Activated CD4-positive, alpha-beta T cell treated with anti-CD3 and anti-CD28 coated beads, Interleukin-2, amount 10 ng/mL, durations not matched to agents 24 days and 14 days (primary cell): Measurements from ENCODE around the gene CTIF. TPM values are rescaled to one million over a fixed set of nuclear protein-coding genes. Genes with fewer than 3 reads are reported as not detected.
"Not testable (repeated sequence)": the region's sequence is repeated elsewhere in the genome, so short reads cannot be mapped to it uniquely, and the experiment has no call there.

Source experiments
- DNase-seq: peaks from one replicate; pipeline ENCODE4 v3.0.0; 2022
- H3K27ac Mint-ChIP-seq: one replicate; pipeline ENCODE4 v1.8.0; 2022; ENCODE audit warnings: mild to moderate bottlenecking, mixed read lengths
- H3K27me3 Mint-ChIP-seq: one replicate; pipeline ENCODE4 v1.8.0; 2022; ENCODE audit warnings: mixed read lengths
- H3K36me3 Mint-ChIP-seq: one replicate; pipeline ENCODE4 v1.8.0; 2022; ENCODE audit warnings: low read depth, mild to moderate bottlenecking, mixed read lengths
- H3K4me1 Mint-ChIP-seq: one replicate; pipeline ENCODE4 v1.8.0; 2021; ENCODE audit warnings: mixed read lengths
- H3K4me3 Mint-ChIP-seq: one replicate; pipeline ENCODE4 v1.8.0; 2022; ENCODE audit warnings: mild to moderate bottlenecking, moderate library complexity, mixed read lengths
- H3K9me3 Mint-ChIP-seq: one replicate; pipeline ENCODE4 v1.8.0; 2021; ENCODE audit warnings: mixed read lengths
- intact Hi-C: fragments of 100-400 bp; cut with micrococcal nuclease; formaldehyde crosslinking; loops from one replicate; pipeline ENCODE4 v1.15.1; 2023
- total RNA-seq: library from RNA; stranded (reverse); gene quantifications from 2 replicates; pipeline ENCODE4 v1.2.3, GENCODE V29; 2022

The CTIF gene
- total RNA-seq, 1 donor from 2014 or later, result 9.5 TPM

GRCh38 chr18:48809365-48809764 is 270.5 kb downstream of the CTIF start:
- Mint-ChIP-seq H3K36me3 (no peaks in the 10 kb centered on the region), H3K9me3 (no peaks in the 10 kb centered on the region), H3K4me1 (peaks cover 61% of the 10 kb centered on the region), H3K4me3 (no peak overlapping the region), H3K27me3 (peaks cover 2% of the 10 kb centered on the region), H3K27ac (no peak overlapping the region)
- intact Hi-C loops, result no loop called here
- no peak for DNase-seq

DNA sequence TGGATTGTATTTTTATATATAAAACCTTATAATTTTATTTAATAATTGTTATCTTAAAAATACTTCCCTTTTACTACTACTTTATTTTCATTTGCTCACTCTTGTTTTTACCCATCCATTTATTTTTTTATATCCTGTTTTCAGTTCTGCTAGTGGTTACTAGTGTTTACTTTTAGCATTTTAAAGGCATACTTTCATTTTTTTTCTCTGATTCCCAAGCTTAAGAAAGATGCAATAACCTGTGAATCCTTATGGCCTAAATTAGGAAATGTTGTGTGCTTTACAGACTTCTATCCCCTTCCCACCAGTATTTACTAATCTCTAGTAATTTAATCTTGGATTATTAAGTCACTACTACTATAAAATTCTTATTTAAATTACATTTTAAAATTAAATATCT is 272.0 kb downstream of the CTIF start:
- Mint-ChIP-seq H3K27ac (no peak overlapping the region), H3K9me3 (no peaks in the 10 kb centered on the region), H3K4me1 (peaks cover 61% of the 10 kb centered on the region), H3K27me3 (peaks cover 2% of the 10 kb centered on the region), H3K4me3 (no peak overlapping the region), H3K36me3 (no peaks in the 10 kb centered on the region)
- DNase-seq, result no peak
- intact Hi-C loops, result no loop called here

DNA sequence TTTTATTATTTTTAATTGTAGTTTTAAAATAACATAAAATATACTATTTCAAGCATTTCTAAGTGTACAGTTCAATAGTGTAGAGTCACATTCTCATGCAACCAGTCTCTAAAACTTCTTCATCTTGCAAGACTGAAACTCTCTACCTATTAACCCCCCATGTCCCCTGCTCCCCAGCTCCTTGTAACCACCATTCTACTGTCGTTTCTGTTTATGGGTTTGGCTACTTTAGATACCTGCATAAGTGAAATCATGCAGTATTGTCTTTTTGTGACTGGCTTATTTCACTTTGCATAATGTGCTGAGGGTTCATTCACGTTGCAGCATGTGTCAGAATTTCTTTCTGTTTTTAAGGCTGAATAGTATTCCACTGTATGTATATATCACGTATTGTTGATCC is 272.6 kb downstream of the CTIF start:
- Mint-ChIP-seq H3K27ac (no peak overlapping the region), H3K36me3 (no peaks in the 10 kb centered on the region), H3K4me1 (peaks cover 61% of the 10 kb centered on the region), H3K27me3 (peaks cover 2% of the 10 kb centered on the region), H3K4me3 (no peak overlapping the region), H3K9me3 (no peaks in the 10 kb centered on the region)
- intact Hi-C loops, result no loop called here
- no peak for DNase-seq

GRCh38 chr18:48811977-48812451 is 273.2 kb downstream of the CTIF start:
- H3K4me3 Mint-ChIP-seq, intact Hi-C loops, H3K36me3 Mint-ChIP-seq, DNase-seq, H3K27me3 Mint-ChIP-seq, H3K9me3 Mint-ChIP-seq: not testable (repeated sequence)
- H3K4me1 Mint-ChIP-seq, result peaks cover 57% of the 10 kb centered on the region
- peak overlapping the region; percentile 57 for H3K27ac Mint-ChIP-seq

GRCh38 chr18:48813321-48813720 is 274.5 kb downstream of the CTIF start:
- H3K27ac Mint-ChIP-seq, result peak overlapping the region; percentile 85
- intact Hi-C loops, result no loop called here
- no peaks in the 10 kb centered on the region for H3K9me3 Mint-ChIP-seq
- peaks cover 51% of the 10 kb centered on the region for H3K4me1 Mint-ChIP-seq
- H3K4me3 Mint-ChIP-seq, result no peak overlapping the region
- H3K36me3 Mint-ChIP-seq, result peaks cover under 1% of the 10 kb centered on the region
- H3K27me3 Mint-ChIP-seq, result peaks cover 2% of the 10 kb centered on the region
- DNase-seq, result no peak

DNA sequence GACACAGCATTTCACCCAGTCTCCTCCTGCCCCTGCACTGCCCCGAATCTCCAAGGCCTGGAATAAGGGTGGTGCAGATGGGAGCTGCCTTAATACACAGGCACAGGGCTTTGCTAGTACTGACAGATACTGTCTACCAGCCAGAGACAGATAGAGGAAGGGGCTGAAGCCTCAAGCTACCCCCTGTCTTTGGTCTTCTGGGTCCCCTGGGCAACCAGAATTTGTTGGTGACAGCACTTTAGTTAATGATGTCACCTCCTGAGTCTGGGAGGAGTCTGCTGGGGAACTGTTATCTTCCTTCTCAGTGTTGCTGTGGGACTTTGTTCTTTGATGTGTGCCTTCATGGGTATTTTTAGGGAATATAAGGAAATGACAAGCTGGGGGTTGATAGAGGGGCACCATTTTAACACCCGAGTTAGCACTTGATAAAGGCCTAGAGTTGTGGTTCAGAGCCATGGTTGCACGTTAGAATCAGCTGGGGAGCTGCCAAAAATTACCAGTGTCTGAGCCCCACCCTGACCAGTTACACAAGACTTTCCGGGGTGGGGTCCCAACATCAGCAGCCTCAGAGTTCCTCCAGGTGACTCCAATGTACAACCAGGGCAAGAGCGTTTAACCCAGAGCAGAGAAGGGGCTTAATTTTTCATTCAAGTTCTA is 275.1 kb downstream of the CTIF start:
- peak; percentile 86 for DNase-seq
- H3K9me3 Mint-ChIP-seq, result no peaks in the 10 kb centered on the region
- H3K27ac Mint-ChIP-seq, result peak overlapping the region; percentile 85
- intact Hi-C loops, result loop anchor here (1.0 kb wide), 1 partner anchor 54 kb away; no protein-coding TSS in a partner anchor
- H3K27me3 Mint-ChIP-seq, result peaks cover 2% of the 10 kb centered on the region
- peaks cover 5% of the 10 kb centered on the region for H3K36me3 Mint-ChIP-seq
- H3K4me3 Mint-ChIP-seq, result peak overlapping the region; percentile 27
- H3K4me1 Mint-ChIP-seq, result peaks cover 51% of the 10 kb centered on the region

DNA sequence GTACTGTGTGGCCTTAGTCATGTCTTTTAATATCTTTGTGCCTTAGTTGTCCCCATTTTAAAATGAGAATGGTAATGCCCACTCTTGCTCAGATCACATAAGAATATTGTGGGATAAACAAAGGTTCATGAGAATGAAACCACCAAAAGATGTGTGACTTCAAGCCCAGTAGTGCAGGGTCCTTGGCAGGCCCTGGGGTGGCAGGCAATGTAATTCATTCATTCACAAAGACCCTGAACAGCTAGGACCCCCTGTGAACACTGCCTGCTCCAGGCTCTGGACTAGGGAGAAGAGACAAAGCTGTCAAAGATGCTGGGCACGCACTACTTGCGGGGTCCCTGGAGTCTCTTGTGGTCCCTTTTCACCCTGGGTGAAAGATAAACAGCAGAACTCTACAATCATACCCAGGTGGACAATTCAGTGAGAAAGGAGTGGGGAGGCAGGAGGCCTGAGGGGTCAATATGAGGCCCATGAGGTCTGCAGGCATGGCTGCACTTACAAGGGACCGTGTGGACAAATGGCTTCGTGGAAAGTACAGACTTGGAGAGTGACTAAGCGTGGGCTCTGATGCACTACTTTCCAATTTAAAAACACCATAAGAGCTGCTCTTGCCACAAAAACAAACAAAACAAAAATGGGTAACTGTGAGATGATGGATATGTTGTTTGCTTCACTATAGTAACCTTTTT is 275.8 kb downstream of the CTIF start:
- no peaks in the 10 kb centered on the region for H3K27me3 Mint-ChIP-seq
- no peaks in the 10 kb centered on the region for H3K9me3 Mint-ChIP-seq
- peak overlapping the region; percentile 85 for H3K27ac Mint-ChIP-seq
- H3K36me3 Mint-ChIP-seq, result peaks cover 5% of the 10 kb centered on the region
- H3K4me3 Mint-ChIP-seq, result no peak overlapping the region
- H3K4me1 Mint-ChIP-seq, result peaks cover 51% of the 10 kb centered on the region
- intact Hi-C loops, result loop anchor here (1.0 kb wide), 3 partner anchors 13 to 54 kb away; no protein-coding TSS in a partner anchor
- DNase-seq, result peak; percentile 76

- Mint-ChIP-seq H3K36me3 (peaks cover 5% of the 10 kb centered on the region), H3K9me3 (no peaks in the 10 kb centered on the region), H3K4me3 (no peak overlapping the region), H3K4me1 (peaks cover 51% of the 10 kb centered on the region), H3K27ac (peak overlapping the region; percentile 85), H3K27me3 (no peaks in the 10 kb centered on the region)
- no peak for DNase-seq
- intact Hi-C loops, result loop anchor here (1.0 kb wide), 2 partner anchors 14 to 19 kb away; no protein-coding TSS in a partner anchor
Observed at GRCh38 chr18:48815179-48815515, 276.3 kb downstream of the CTIF start.

DNA sequence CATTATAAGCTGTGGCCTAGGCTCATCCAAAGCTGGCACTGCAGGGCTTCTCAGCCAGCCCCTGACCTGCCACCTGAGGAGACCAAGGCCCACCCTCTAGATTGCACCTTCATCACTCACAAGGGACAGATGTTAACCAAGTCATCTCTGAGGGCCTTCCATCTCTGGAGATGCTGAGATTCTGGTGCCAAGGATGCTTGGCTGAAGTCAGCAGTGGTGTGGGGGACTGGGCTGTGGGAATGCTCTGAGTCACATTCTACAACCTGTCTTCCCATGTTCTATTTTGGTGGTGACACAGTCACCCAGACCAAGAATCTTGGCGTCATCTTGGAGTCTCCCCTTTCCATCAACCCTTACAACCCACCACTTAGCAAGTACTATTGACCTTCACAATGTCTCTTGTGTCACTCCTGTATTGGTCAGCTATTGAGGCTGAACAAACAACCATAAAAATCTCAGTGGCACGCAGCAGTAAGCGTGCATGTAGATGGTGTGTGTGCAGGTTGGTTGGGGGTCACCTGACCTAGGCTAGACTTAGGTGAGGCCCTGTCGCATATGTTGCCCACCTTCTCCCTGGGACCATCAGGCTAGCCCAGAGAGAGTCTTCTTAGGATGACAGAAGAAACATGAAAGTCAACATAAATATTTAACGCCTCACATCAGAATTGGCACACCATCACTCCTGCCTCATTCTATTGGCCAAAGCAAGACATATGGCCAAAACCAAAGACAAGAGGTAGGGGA is 276.9 kb downstream of the CTIF start:
- no peak for DNase-seq
- peaks cover 5% of the 10 kb centered on the region for H3K36me3 Mint-ChIP-seq
- intact Hi-C loops, result loop anchor here (1.0 kb wide), 2 partner anchors 14 to 19 kb away; no protein-coding TSS in a partner anchor
- peak overlapping the region; percentile 85 for H3K27ac Mint-ChIP-seq
- H3K4me1 Mint-ChIP-seq, result peaks cover 56% of the 10 kb centered on the region
- no peaks in the 10 kb centered on the region for H3K9me3 Mint-ChIP-seq
- H3K27me3 Mint-ChIP-seq, result no peaks in the 10 kb centered on the region
- no peak overlapping the region for H3K4me3 Mint-ChIP-seq

- peak overlapping the region; percentile 85 for H3K27ac Mint-ChIP-seq
Observed at GRCh38 chr18:48816554-48816953, 277.7 kb downstream of the CTIF start.

GRCh38 chr18:48817021-48817461 is 278.2 kb downstream of the CTIF start:
- no peak overlapping the region for H3K4me3 Mint-ChIP-seq
- no peaks in the 10 kb centered on the region for H3K9me3 Mint-ChIP-seq
- intact Hi-C loops, result no loop called here
- peaks cover 60% of the 10 kb centered on the region for H3K4me1 Mint-ChIP-seq
- H3K27ac Mint-ChIP-seq, result no peak overlapping the region
- no peak for DNase-seq
- no peaks in the 10 kb centered on the region for H3K27me3 Mint-ChIP-seq
- peaks cover 5% of the 10 kb centered on the region for H3K36me3 Mint-ChIP-seq

More at GRCh38 chr18:48816554-48816953, 277.7 kb downstream of the CTIF start:
- Mint-ChIP-seq H3K4me3 (no peak overlapping the region), H3K27me3 (no peaks in the 10 kb centered on the region), H3K9me3 (no peaks in the 10 kb centered on the region), H3K36me3 (peaks cover 5% of the 10 kb centered on the region), H3K4me1 (peaks cover 58% of the 10 kb centered on the region)
- DNase-seq, result no peak
- intact Hi-C loops, result no loop called here

GRCh38 chr18:48818329-48819254 is 279.8 kb downstream of the CTIF start:
- Mint-ChIP-seq H3K9me3 (no peaks in the 10 kb centered on the region), H3K4me1 (peaks cover 48% of the 10 kb centered on the region), H3K36me3 (peaks cover 10% of the 10 kb centered on the region), H3K4me3 (no peak overlapping the region), H3K27me3 (no peaks in the 10 kb centered on the region), H3K27ac (no peak overlapping the region)
- no peak for DNase-seq
- intact Hi-C loops, result no loop called here

- Mint-ChIP-seq H3K36me3 (peaks cover 11% of the 10 kb centered on the region), H3K4me1 (peaks cover 41% of the 10 kb centered on the region)
Observed at GRCh38 chr18:48819276-48819675, 280.4 kb downstream of the CTIF start.

More at GRCh38 chr18:48819276-48819675, 280.4 kb downstream of the CTIF start:
- Mint-ChIP-seq H3K9me3 (no peaks in the 10 kb centered on the region), H3K27ac (no peak overlapping the region), H3K4me3 (no peak overlapping the region), H3K27me3 (peaks cover 2% of the 10 kb centered on the region)
- intact Hi-C loops, result no loop called here
- DNase-seq, result no peak
